ENCODE measurements around the gene MMP11. TPM values are rescaled to one million over a fixed set of nuclear protein-coding genes. Genes with fewer than 3 reads are reported as not detected.

Gene MMP11
- total and polyA plus RNA-seq, 2 of the 13 experiments (the other 11 are each of a cell fraction or from before 2014, with no cell fraction given) = 8.9 to 28.6 TPM

DNA sequence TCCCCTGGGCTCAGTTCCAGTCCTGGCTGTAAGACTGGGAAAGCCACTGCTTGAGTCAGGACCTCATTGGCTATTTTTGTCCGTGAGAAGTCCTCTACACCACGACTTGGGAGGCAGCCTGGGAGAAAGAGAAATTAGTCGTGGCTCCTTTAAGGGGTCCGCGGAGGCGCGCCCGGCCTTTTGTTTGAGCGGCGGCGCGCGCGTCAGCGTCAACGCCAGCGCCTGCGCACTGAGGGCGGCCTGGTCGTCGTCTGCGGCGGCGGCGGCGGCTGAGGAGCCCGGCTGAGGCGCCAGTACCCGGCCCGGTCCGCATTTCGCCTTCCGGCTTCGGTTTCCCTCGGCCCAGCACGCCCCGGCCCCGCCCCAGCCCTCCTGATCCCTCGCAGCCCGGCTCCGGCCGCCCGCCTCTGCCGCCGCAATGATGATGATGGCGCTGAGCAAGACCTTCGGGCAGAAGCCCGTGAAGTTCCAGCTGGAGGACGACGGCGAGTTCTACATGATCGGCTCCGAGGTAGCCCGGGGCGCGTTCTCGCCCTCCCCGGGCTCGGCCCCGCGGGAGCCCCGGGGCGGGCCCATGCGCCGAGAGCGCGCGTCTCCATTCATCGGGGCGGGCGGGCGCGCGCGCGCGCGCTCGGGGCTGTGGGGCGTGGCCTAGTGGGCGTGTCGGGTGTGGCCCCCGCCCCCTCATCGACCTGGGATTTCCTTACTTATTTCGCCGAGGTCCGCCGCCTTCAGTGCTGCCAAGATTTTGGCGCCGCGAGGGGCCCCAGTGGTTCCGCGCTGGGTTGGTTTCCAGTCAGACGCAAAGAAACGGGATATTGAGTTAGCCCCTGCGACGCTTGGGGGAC is 14.3 kb downstream of the MMP11 start, which contains the start of gene SMARCB1 (continued):
- TF ChIP-seq, protein P1, sequence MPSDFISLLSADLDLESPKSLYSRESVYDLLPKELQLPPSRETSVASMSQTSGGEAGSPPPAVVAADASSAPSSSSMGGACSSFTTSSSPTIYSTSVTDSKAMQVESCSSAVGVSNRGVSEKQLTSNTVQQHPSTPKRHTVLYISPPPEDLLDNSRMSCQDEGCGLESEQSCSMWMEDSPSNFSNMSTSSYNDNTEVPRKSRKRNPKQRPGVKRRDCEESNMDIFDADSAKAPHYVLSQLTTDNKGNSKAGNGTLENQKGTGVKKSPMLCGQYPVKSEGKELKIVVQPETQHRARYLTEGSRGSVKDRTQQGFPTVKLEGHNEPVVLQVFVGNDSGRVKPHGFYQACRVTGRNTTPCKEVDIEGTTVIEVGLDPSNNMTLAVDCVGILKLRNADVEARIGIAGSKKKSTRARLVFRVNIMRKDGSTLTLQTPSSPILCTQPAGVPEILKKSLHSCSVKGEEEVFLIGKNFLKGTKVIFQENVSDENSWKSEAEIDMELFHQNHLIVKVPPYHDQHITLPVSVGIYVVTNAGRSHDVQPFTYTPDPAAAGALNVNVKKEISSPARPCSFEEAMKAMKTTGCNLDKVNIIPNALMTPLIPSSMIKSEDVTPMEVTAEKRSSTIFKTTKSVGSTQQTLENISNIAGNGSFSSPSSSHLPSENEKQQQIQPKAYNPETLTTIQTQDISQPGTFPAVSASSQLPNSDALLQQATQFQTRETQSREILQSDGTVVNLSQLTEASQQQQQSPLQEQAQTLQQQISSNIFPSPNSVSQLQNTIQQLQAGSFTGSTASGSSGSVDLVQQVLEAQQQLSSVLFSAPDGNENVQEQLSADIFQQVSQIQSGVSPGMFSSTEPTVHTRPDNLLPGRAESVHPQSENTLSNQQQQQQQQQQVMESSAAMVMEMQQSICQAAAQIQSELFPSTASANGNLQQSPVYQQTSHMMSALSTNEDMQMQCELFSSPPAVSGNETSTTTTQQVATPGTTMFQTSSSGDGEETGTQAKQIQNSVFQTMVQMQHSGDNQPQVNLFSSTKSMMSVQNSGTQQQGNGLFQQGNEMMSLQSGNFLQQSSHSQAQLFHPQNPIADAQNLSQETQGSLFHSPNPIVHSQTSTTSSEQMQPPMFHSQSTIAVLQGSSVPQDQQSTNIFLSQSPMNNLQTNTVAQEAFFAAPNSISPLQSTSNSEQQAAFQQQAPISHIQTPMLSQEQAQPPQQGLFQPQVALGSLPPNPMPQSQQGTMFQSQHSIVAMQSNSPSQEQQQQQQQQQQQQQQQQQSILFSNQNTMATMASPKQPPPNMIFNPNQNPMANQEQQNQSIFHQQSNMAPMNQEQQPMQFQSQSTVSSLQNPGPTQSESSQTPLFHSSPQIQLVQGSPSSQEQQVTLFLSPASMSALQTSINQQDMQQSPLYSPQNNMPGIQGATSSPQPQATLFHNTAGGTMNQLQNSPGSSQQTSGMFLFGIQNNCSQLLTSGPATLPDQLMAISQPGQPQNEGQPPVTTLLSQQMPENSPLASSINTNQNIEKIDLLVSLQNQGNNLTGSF (CRISPR knock-in tag; IDR thresholded peaks at IDR 0.05) = peak; percentile 64; the same call in 1 of the 2 replicates
- TF ChIP-seq KLF6 (CRISPR knock-in tag; IDR thresholded peaks at IDR 0.05) = 0 out of 2 replicates have a peak, but pooled peaks have one; percentile 40
- TF ChIP-seq SMAD1 (CRISPR knock-in tag; IDR thresholded peaks at IDR 0.05; ENCODE audit: borderline replicate concordance, low read depth) = no peak
- TF ChIP-seq RXRB (CRISPR knock-in tag; IDR thresholded peaks at IDR 0.05; ENCODE audit: borderline replicate concordance) = 0 out of 2 replicates have a peak, but pooled peaks have one; percentile 8
- TF ChIP-seq, protein P2, sequence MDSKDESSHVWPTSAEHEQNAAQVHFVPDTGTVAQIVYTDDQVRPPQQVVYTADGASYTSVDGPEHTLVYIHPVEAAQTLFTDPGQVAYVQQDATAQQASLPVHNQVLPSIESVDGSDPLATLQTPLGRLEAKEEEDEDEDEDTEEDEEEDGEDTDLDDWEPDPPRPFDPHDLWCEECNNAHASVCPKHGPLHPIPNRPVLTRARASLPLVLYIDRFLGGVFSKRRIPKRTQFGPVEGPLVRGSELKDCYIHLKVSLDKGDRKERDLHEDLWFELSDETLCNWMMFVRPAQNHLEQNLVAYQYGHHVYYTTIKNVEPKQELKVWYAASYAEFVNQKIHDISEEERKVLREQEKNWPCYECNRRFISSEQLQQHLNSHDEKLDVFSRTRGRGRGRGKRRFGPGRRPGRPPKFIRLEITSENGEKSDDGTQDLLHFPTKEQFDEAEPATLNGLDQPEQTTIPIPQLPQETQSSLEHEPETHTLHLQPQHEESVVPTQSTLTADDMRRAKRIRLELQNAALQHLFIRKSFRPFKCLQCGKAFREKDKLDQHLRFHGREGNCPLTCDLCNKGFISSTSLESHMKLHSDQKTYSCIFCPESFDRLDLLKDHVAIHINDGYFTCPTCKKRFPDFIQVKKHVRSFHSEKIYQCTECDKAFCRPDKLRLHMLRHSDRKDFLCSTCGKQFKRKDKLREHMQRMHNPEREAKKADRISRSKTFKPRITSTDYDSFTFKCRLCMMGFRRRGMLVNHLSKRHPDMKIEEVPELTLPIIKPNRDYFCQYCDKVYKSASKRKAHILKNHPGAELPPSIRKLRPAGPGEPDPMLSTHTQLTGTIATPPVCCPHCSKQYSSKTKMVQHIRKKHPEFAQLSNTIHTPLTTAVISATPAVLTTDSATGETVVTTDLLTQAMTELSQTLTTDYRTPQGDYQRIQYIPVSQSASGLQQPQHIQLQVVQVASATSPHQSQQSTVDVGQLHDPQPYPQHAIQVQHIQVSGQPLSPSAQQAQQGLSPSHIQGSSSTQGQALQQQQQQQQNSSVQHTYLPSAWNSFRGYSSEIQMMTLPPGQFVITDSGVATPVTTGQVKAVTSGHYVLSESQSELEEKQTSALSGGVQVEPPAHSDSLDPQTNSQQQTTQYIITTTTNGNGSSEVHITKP (CRISPR knock-in tag; IDR thresholded peaks at IDR 0.05; ENCODE audit: low read depth) = peak; percentile 97
- TF ChIP-seq ZNF441 (CRISPR knock-in tag; IDR thresholded peaks at IDR 0.05; ENCODE audit: borderline replicate concordance) = peak; percentile 57; the same call in 1 of the 2 replicates
- TF ChIP-seq SAFB2 (CRISPR knock-in tag; IDR thresholded peaks at IDR 0.05; ENCODE audit: borderline replicate concordance, low read depth) = peak; percentile 81; the same call in 1 of the 2 replicates
- peak; percentile 68 for TF ChIP-seq YY1 (IDR thresholded peaks at IDR 0.05; ENCODE audit: insufficient read depth, insufficient replicate concordance, low read depth, low read length)
- peak; percentile 91 for TF ChIP-seq KDM5A (IDR thresholded peaks at IDR 0.05; ENCODE audit: borderline replicate concordance, low read length)
- peak; percentile 15 for TF ChIP-seq SKI (IDR thresholded peaks at IDR 0.05; ENCODE audit: partially characterized antibody)
- TF ChIP-seq ZSCAN12 (CRISPR knock-in tag; IDR thresholded peaks at IDR 0.05) = 0 out of 2 replicates have a peak, but pooled peaks have one; percentile 38
- 0 out of 2 replicates have a peak, but pooled peaks have one; percentile 65 for TF ChIP-seq ZNF776 (CRISPR knock-in tag; IDR thresholded peaks at IDR 0.05)
- TF ChIP-seq, protein P3, sequence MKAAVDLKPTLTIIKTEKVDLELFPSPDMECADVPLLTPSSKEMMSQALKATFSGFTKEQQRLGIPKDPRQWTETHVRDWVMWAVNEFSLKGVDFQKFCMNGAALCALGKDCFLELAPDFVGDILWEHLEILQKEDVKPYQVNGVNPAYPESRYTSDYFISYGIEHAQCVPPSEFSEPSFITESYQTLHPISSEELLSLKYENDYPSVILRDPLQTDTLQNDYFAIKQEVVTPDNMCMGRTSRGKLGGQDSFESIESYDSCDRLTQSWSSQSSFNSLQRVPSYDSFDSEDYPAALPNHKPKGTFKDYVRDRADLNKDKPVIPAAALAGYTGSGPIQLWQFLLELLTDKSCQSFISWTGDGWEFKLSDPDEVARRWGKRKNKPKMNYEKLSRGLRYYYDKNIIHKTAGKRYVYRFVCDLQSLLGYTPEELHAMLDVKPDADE (CRISPR knock-in tag; IDR thresholded peaks at IDR 0.05) = no peak
